Measurements from ENCODE around the gene ERC2.

ERC2 gene

GRCh38 chr3:55654123-55654760 is 814.0 kb downstream of the ERC2 start:
- FAIRE-seq: no peak

- no peak for FAIRE-seq
Measured at GRCh38 chr3:55651011-55651410, 817.3 kb downstream of the ERC2 start.

GRCh38 chr3:55650011-55650410 is 818.3 kb downstream of the ERC2 start:
- no peak for FAIRE-seq

- FAIRE-seq: no peak
Measured at GRCh38 chr3:55649554-55649953, 818.7 kb downstream of the ERC2 start.

- no peak for FAIRE-seq
Measured at GRCh38 chr3:55648591-55649318, 819.5 kb downstream of the ERC2 start.

GRCh38 chr3:55647670-55648069 is 820.6 kb downstream of the ERC2 start:
- FAIRE-seq: no peak

GRCh38 chr3:55647063-55647462 is 821.2 kb downstream of the ERC2 start:
- FAIRE-seq: no peak

GRCh38 chr3:55646121-55646520 is 822.1 kb downstream of the ERC2 start:
- no peak for FAIRE-seq

- FAIRE-seq: no peak
Measured at GRCh38 chr3:55645422-55645821, 822.8 kb downstream of the ERC2 start.

- FAIRE-seq: no peak
Measured at GRCh38 chr3:55643283-55643682, 825.0 kb downstream of the ERC2 start.

GRCh38 chr3:55641964-55642363 is 826.3 kb downstream of the ERC2 start:
- FAIRE-seq: no peak

- no peak for FAIRE-seq
Measured at GRCh38 chr3:55639896-55640765, 828.1 kb downstream of the ERC2 start.

GRCh38 chr3:55639143-55639542 is 829.1 kb downstream of the ERC2 start:
- no peak for FAIRE-seq

GRCh38 chr3:55637906-55638638 is 830.2 kb downstream of the ERC2 start:
- no peak for FAIRE-seq

GRCh38 chr3:55636300-55637195 is 831.7 kb downstream of the ERC2 start:
- FAIRE-seq: no peak

- FAIRE-seq: no peak
Measured at GRCh38 chr3:55634345-55634744, 833.9 kb downstream of the ERC2 start.

GRCh38 chr3:55633333-55633732 is 834.9 kb downstream of the ERC2 start:
- no peak for FAIRE-seq

- FAIRE-seq: no peak
Measured at GRCh38 chr3:55631766-55632331, 836.4 kb downstream of the ERC2 start.

GRCh38 chr3:55630921-55631299 is 837.4 kb downstream of the ERC2 start:
- no peak for FAIRE-seq

GRCh38 chr3:55630280-55630920 is 837.9 kb downstream of the ERC2 start:
- FAIRE-seq: no peak

GRCh38 chr3:55629432-55629831 is 838.8 kb downstream of the ERC2 start:
- FAIRE-seq: no peak
